ENCODE results near the gene TRPV2. TPM values are rescaled to one million over a fixed set of nuclear protein-coding genes. Genes with fewer than 3 reads are reported as not detected.

TRPV2 gene
- total and polyA plus RNA-seq, 11 donors = 5.2 to 43.5 (median 8.8) TPM

DNA sequence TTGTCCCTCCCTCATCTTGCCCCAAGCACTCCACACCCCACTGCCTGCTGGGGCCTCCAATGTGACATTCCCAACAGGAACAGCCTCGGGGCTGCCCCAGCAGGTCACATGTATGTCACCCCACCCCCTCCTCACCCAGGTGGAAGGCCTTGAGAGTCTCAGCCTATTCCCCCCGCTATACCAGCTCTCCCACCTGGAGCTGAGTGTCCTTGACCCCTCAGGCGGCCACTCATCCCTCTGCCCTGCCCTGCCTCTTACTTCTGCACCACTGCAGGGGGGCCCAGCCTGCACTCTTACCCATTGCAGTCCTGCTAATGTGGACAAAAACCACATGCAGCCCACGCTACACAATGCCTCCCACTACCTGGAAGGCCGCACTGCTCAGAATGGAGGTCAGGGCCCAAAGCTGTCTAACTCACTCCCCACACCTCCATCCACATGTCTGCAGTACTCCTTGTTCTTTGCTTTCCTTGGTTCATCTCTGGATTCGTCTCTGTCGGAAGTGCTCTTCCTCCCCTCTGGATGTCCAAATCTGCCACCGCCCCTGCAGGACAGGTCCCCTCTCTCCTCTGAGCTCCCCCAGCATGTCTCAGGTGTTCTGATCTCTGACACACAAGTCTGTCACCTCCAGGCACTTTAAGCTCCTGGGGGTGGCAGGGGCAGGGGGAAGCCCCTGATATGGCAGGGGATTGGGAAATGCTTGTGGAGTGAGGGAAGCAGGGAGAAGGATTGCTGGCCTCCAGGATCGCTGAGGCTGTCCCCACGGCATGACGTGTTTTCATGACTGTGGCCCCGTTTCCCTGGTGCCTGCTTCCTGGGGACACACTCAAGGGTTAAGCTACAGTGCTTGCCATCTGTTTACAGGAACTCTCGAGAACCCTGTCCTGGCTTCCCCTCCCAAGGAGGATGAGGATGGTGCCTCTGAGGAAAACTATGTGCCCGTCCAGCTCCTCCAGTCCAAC is 20.8 kb downstream of the TRPV2 start:
- ATAC-seq (no peak), DNase-seq (no peak)
- Histone ChIP-seq H3K9me3 (no peaks in the 10 kb centered on the region), H3K4me3 (no peak overlapping the region), H3K27ac (no peak overlapping the region), H3K4me1 (peaks cover 4 to 23% (median 18%) of the 10 kb centered on the region in 12 donors), H3K36me3 (peaks cover 0 to 27% (median 5%) of the 10 kb centered on the region in 9 donors), H3K27me3 (no peaks in the 10 kb centered on the region)
- TF ChIP-seq, protein P1, sequence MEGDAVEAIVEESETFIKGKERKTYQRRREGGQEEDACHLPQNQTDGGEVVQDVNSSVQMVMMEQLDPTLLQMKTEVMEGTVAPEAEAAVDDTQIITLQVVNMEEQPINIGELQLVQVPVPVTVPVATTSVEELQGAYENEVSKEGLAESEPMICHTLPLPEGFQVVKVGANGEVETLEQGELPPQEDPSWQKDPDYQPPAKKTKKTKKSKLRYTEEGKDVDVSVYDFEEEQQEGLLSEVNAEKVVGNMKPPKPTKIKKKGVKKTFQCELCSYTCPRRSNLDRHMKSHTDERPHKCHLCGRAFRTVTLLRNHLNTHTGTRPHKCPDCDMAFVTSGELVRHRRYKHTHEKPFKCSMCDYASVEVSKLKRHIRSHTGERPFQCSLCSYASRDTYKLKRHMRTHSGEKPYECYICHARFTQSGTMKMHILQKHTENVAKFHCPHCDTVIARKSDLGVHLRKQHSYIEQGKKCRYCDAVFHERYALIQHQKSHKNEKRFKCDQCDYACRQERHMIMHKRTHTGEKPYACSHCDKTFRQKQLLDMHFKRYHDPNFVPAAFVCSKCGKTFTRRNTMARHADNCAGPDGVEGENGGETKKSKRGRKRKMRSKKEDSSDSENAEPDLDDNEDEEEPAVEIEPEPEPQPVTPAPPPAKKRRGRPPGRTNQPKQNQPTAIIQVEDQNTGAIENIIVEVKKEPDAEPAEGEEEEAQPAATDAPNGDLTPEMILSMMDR (IDR thresholded peaks at IDR 0.05) = no peak
- TF ChIP-seq POLR2A (IDR thresholded peaks at IDR 0.05) = no peak
- intact Hi-C loops (cut with DNase I) = loop anchor here in 3 of 10 donors (5.0 kb wide), 2 partner anchors 54 to 101 kb away; partner anchors contain the start of gene UBB (in 2 of the 3)
- WGBS, 4 donors = 68 to 76% (median 74%) methylated on average over 14 of the region's 14 CpGs

- intact Hi-C loops (cut with DNase I) = loop anchor here in 3 of 10 donors (5.0 kb wide), 2 partner anchors 55 to 100 kb away; partner anchors contain the start of gene UBB (in 2 of the 3)
- TF ChIP-seq POLR2A (IDR thresholded peaks at IDR 0.05) = no peak
- TF ChIP-seq, protein P1 (IDR thresholded peaks at IDR 0.05) = no peak
- DNase-seq (no peak), ATAC-seq (no peak)
- no peak overlapping the region for H3K27ac ChIP-seq
- H3K36me3 ChIP-seq = peaks cover 0 to 33% (median 14%) of the 10 kb centered on the region in 9 donors
- 68 to 77% (median 72%) methylated on average over 2 of the region's 2 CpGs for WGBS, 4 donors
- H3K9me3 ChIP-seq = no peaks in the 10 kb centered on the region
- peaks cover 6 to 32% (median 26%) of the 10 kb centered on the region in 12 donors for H3K4me1 ChIP-seq
- H3K4me3 ChIP-seq = no peak overlapping the region
- H3K27me3 ChIP-seq = no peaks in the 10 kb centered on the region
Measured at GRCh38 chr17:16437083-16437482, 21.7 kb downstream of the TRPV2 start.

GRCh38 chr17:16438173-16438556 is 22.8 kb downstream of the TRPV2 start:
- 15 to 18% (median 17%) methylated on average over 8 of the region's 8 CpGs for WGBS, 4 donors
- Histone ChIP-seq H3K36me3 (peaks cover 0 to 38% (median 25%) of the 10 kb centered on the region in 9 donors), H3K9me3 (no peaks in the 10 kb centered on the region), H3K4me3 (peak overlapping the region; percentile 8 to 100 (median 86)), H3K27ac (peak overlapping the region in 11 of 12 donors; percentile 45 to 93 (median 86)), H3K4me1 (peaks cover 6 to 40% (median 27%) of the 10 kb centered on the region in 12 donors), H3K27me3 (no peaks in the 10 kb centered on the region)
- no peak for DNase-seq
- ATAC-seq = no peak
- intact Hi-C loops (cut with DNase I) = loop anchor here in 4 of 10 donors (2.0 to 5.0 kb wide), 3 partner anchors 56 to 99 kb away; partner anchors contain the start of gene UBB (in 3 of the 4)
- no peak for TF ChIP-seq POLR2A (IDR thresholded peaks at IDR 0.05)
- TF ChIP-seq, protein P1 (IDR thresholded peaks at IDR 0.05) = no peak
